Neural cell (in vitro differentiated cells): ENCODE results near the gene CCDC87. TPM values are rescaled to one million over a fixed set of nuclear protein-coding genes. Genes with fewer than 3 reads are reported as not detected.

Experiments
- H2AFZ ChIP-seq: fragments of 200-600, 300-800 bp; sonication (generic), shearing (Covaris generic); 2 replicates; pipeline ENCODE4 v1.6.0; 2014; ENCODE audit warnings: low read depth, mild to moderate bottlenecking, antibody characterized with exemption, low read length, moderate library complexity
- H3F3A ChIP-seq: fragments of 200-600 bp; shearing (Covaris generic); 2 replicates; pipeline ENCODE4 v1.6.1; 2016; ENCODE audit warnings: mild to moderate bottlenecking, moderate library complexity, mixed read lengths, antibody characterized with exemption, low read length; ENCODE audit not compliant: insufficient read depth, poor library complexity, severe bottlenecking
- H3K27ac ChIP-seq: fragments of 200-600, 300-800 bp; sonication (generic), shearing (Covaris generic); 2 replicates; pipeline ENCODE4 v1.5.1; 2014; ENCODE audit warnings: mild to moderate bottlenecking, low read length, moderate library complexity
- H3K27me3 ChIP-seq: fragments of 300-800, 200-600 bp; sonication (generic), shearing (Covaris generic); 2 replicates; pipeline ENCODE4 v1.6.0; 2014; ENCODE audit warnings: mild to moderate bottlenecking, low read depth, low read length, moderate library complexity; ENCODE audit not compliant: insufficient read depth
- H3K36me3 ChIP-seq: fragments of 300-800, 200-600 bp; sonication (generic), shearing (Covaris generic); 2 replicates; pipeline ENCODE4 v1.5.1; 2014; ENCODE audit warnings: mild to moderate bottlenecking, antibody characterized with exemption, low read length, moderate library complexity; ENCODE audit not compliant: insufficient read depth
- H3K4me2 ChIP-seq: fragments of 300-800, 200-600 bp; sonication (generic), shearing (Covaris generic); 2 replicates; pipeline ENCODE4 v1.6.0; 2014; ENCODE audit warnings: mild to moderate bottlenecking, low read length
- H3K4me3 ChIP-seq: fragments of 300-800, 200-600 bp; sonication (generic), shearing (Covaris generic); 2 replicates; pipeline ENCODE4 v1.5.1; 2014; ENCODE audit warnings: mild to moderate bottlenecking, low read length, moderate library complexity
- H3K79me2 ChIP-seq: fragments of 200-600 bp; shearing (Covaris generic); replicated peaks from 2 replicates; pipeline ENCODE4 v1.6.0; 2014; ENCODE audit warnings: mild to moderate bottlenecking, low read length, moderate library complexity; ENCODE audit not compliant: insufficient read depth
- H3K9ac ChIP-seq: fragments of 300-800, 200-600 bp; sonication (generic), shearing (Covaris generic); 2 replicates; pipeline ENCODE4 v1.6.1; 2016; ENCODE audit warnings: mild to moderate bottlenecking, low read length, mixed read lengths
- H3K9me2 ChIP-seq: fragments of 200-600 bp; shearing (Covaris generic); 2 replicates; pipeline ENCODE4 v1.6.1; 2016; ENCODE audit warnings: mild to moderate bottlenecking, low read length, mixed read lengths; ENCODE audit not compliant: insufficient read depth
- H3K9me3 ChIP-seq: fragments of 200-600, 300-800 bp; sonication (generic), shearing (Covaris generic); 2 replicates; pipeline ENCODE4 v1.6.1; 2016; ENCODE audit warnings: mild to moderate bottlenecking, mixed run types, low read length, moderate library complexity, mixed read lengths
- H4K20me1 ChIP-seq: fragments of 200-600 bp; shearing (Covaris generic); 2 replicates; pipeline ENCODE4 v1.6.1; 2016; ENCODE audit warnings: mild to moderate bottlenecking, mixed run types; ENCODE audit not compliant: insufficient read depth
- CTCF ChIP-seq: fragments of 450-650 bp; IDR thresholded peaks from 2 replicates; pipeline ENCODE4 v1.5.1; 2014; ENCODE audit warnings: antibody characterized with exemption, mild to moderate bottlenecking, moderate library complexity; ENCODE audit not compliant: poor library complexity, severe bottlenecking
- EP300 ChIP-seq: fragments of 450-650 bp; conservative IDR thresholded peaks from 2 replicates; pipeline ENCODE4 v1.6.1; 2014; ENCODE audit warnings: antibody characterized with exemption, mild to moderate bottlenecking, moderate library complexity; ENCODE audit not compliant: poor library complexity, severe bottlenecking
- EZH2 ChIP-seq: fragments of 200-600, 300-800 bp; shearing (Covaris generic), sonication (generic); IDR thresholded peaks from 2 replicates; pipeline ENCODE4 v1.6.1; 2014; ENCODE audit warnings: antibody characterized with exemption, low read length, borderline replicate concordance, mild to moderate bottlenecking; ENCODE audit not compliant: insufficient read depth, poor library complexity, severe bottlenecking
- MXI1 ChIP-seq: fragments of 450-650 bp; conservative IDR thresholded peaks from 2 replicates; pipeline ENCODE4 v1.6.1; 2014; ENCODE audit warnings: antibody characterized with exemption, mild to moderate bottlenecking; ENCODE audit not compliant: poor library complexity, severe bottlenecking
- POLR2AphosphoS5 ChIP-seq: IDR thresholded peaks from 2 replicates; pipeline ENCODE4 v1.6.1; 2012
- RAD21 ChIP-seq: fragments of 450-650 bp; conservative IDR thresholded peaks from 2 replicates; pipeline ENCODE4 v1.6.1; 2014; ENCODE audit warnings: antibody characterized with exemption, mild to moderate bottlenecking, moderate library complexity
- REST ChIP-seq: IDR thresholded peaks from 2 replicates; pipeline ENCODE4 v1.6.1; 2012; ENCODE audit warnings: borderline replicate concordance
- SMC3 ChIP-seq: fragments of 450-650 bp; conservative IDR thresholded peaks from 2 replicates; pipeline ENCODE4 v1.6.1; 2014; ENCODE audit warnings: antibody characterized with exemption, mild to moderate bottlenecking, moderate library complexity; ENCODE audit not compliant: poor library complexity
- TAF1 ChIP-seq: IDR thresholded peaks from 2 replicates; pipeline ENCODE4 v1.6.1; 2012; ENCODE audit warnings: low read depth
- polyA plus RNA-seq: library from polyadenylated mRNA; depleted of rRNA; stranded (reverse); fragments of >200 nt; gene quantifications from 2 replicates; pipeline ENCODE4 v1.2.3, GENCODE V29; 2014

Gene CCDC87
- polyA plus RNA-seq, 1 donor from 2014 or later = not detected

- Histone ChIP-seq H3K27me3 (no peaks in the 10 kb centered on the region), H3K4me3 (peak overlapping the region; percentile 27), H3K9ac (no peak overlapping the region), H3F3A (no peaks in the 10 kb centered on the region), H3K27ac (no peak overlapping the region), H3K4me2 (no peak overlapping the region), H4K20me1 (no peaks in the 10 kb centered on the region), H2AFZ (no peak overlapping the region), H3K9me2 (no peaks in the 10 kb centered on the region), H3K36me3 (no peaks in the 10 kb centered on the region), H3K9me3 (no peaks in the 10 kb centered on the region), H3K79me2 (no peaks in the 10 kb centered on the region)
- no peak for TF ChIP-seq RAD21
- TF ChIP-seq EZH2 = no peak
- TF ChIP-seq POLR2AphosphoS5 = no peak
- no peak for TF ChIP-seq CTCF
- TF ChIP-seq EP300 = no peak
- no peak for TF ChIP-seq SMC3
- no peak for TF ChIP-seq TAF1
- no peak for TF ChIP-seq MXI1
- no peak for TF ChIP-seq REST
Measured at GRCh38 chr11:66543263-66544107, 49.4 kb downstream of the CCDC87 start.

GRCh38 chr11:66542362-66542761, 50.5 kb downstream of the CCDC87 start:
- no peaks in the 10 kb centered on the region for H3K79me2 ChIP-seq
- H3K4me3 ChIP-seq = no peak overlapping the region
- H3K9ac ChIP-seq = no peak overlapping the region
- H3K9me3 ChIP-seq = no peaks in the 10 kb centered on the region
- H3K4me2 ChIP-seq = no peak overlapping the region
- H4K20me1 ChIP-seq = no peaks in the 10 kb centered on the region
- H3K27me3 ChIP-seq = no peaks in the 10 kb centered on the region
- no peaks in the 10 kb centered on the region for H3K9me2 ChIP-seq
- no peaks in the 10 kb centered on the region for H3K36me3 ChIP-seq
- TF ChIP-seq SMC3 = no peak
- no peak for TF ChIP-seq REST
- no peak for TF ChIP-seq RAD21
- no peak for TF ChIP-seq TAF1
- TF ChIP-seq POLR2AphosphoS5 = no peak
- TF ChIP-seq MXI1 = no peak
- no peak for TF ChIP-seq CTCF
- TF ChIP-seq EP300 = no peak
- no peak for TF ChIP-seq EZH2
- no peaks in the 10 kb centered on the region for H3F3A ChIP-seq
- H2AFZ ChIP-seq = no peak overlapping the region
- no peak overlapping the region for H3K27ac ChIP-seq
